Measurements from ENCODE around the gene OAT. TPM values are rescaled to one million over a fixed set of nuclear protein-coding genes. Genes with fewer than 3 reads are reported as not detected.

OAT gene
- total and polyA plus RNA-seq, 10 of the 15 experiments (the other 5 are each of a cell fraction or from before 2014, with no cell fraction given): 1.2 to 9.8 (median 1.6) TPM

- TF ChIP-seq, protein P1, sequence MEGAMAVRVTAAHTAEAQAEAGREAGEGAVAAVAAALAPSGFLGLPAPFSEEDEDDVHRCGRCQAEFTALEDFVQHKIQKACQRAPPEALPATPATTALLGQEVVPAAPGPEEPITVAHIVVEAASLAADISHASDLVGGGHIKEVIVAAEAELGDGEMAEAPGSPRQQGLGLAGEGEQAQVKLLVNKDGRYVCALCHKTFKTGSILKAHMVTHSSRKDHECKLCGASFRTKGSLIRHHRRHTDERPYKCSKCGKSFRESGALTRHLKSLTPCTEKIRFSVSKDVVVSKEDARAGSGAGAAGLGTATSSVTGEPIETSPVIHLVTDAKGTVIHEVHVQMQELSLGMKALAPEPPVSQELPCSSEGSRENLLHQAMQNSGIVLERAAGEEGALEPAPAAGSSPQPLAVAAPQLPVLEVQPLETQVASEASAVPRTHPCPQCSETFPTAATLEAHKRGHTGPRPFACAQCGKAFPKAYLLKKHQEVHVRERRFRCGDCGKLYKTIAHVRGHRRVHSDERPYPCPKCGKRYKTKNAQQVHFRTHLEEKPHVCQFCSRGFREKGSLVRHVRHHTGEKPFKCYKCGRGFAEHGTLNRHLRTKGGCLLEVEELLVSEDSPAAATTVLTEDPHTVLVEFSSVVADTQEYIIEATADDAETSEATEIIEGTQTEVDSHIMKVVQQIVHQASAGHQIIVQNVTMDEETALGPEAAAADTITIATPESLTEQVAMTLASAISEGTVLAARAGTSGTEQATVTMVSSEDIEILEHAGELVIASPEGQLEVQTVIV (IDR thresholded peaks at IDR 0.05; ENCODE audit: borderline replicate concordance, partially characterized antibody): no peak
- TF ChIP-seq ZNF24 (IDR thresholded peaks at IDR 0.05) (no peak), ZNF592 (IDR thresholded peaks at IDR 0.05) (no peak)
Observed at GRCh38 chr10:124351481-124352220, 67.1 kb downstream of the OAT start (continued).

DNA sequence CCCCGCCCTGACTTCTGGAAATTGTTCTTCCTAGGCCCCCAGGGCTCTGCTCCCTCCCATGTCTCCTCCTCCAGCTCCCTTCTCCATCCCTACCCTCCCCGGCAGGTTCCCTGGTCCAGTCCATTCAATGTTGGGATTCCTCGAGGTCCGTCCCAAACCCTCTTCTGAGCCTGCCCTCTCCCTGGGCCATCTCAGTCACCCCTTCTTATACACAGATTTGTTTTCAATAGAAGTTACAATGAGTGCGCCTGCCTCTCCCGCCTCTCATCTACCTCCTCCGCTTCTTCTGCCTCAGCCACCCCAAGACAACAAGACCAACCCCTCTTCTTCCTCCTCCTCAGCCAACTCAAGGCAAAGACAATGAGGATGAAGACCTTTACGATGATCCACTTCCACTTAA, 67.9 kb downstream of the OAT start:
- H3K79me2 ChIP-seq (ENCODE audit: control insufficient read depth, insufficient read depth, low read length): no peaks in the 10 kb centered on the region

More for the DNA sequence above, 67.9 kb downstream of the OAT start:
- Histone ChIP-seq H2AFZ (ENCODE audit: control insufficient read depth, low read depth, low read length) (no peak overlapping the region), H3K36me3 (ENCODE audit: control insufficient read depth in 2 of 2, insufficient read depth in 2 of 2, low read length in 1 of 2) (no peaks in the 10 kb centered on the region), H3K9me3 (replicated peaks; ENCODE audit: control insufficient read depth, insufficient read depth, low read length) (no peaks in the 10 kb centered on the region), H3K4me2 (ENCODE audit: control insufficient read depth, insufficient read depth) (no peak overlapping the region), H3K9ac (ENCODE audit: control insufficient read depth, insufficient read depth, low read length) (no peak overlapping the region), H3K27ac (ENCODE audit: control insufficient read depth, insufficient read depth) (no peak overlapping the region), H3K4me3 (no peak overlapping the region), H3K4me1 (ENCODE audit: control insufficient read depth, insufficient read depth, low read length) (no peaks in the 10 kb centered on the region), H3K27me3 (replicated peaks in 1 of 2; ENCODE audit: control insufficient read depth in 2 of 2, insufficient read depth in 2 of 2, low read length in 1 of 2) (no peaks in the 10 kb centered on the region), H4K20me1 (ENCODE audit: control insufficient read depth, insufficient read depth) (no peaks in the 10 kb centered on the region)
- ChIA-PET POLR2A (no interaction called here), RAD21 (ENCODE audit: unreplicated experiment) (no interaction called here), SMC1A (ENCODE audit: uncharacterized antibody, unreplicated experiment) (no interaction called here), CTCF (no interaction called here)
- DNase-seq (ENCODE audit: low read depth, low spot score) (no peak), FAIRE-seq (no peak), ATAC-seq (no peak)
- no TSS peak for BruUV-seq (replicated peaks)
- intact Hi-C loops (cut with micrococcal nuclease; ENCODE audit: unreplicated experiment): no loop called here
- TF ChIP-seq, protein P2, sequence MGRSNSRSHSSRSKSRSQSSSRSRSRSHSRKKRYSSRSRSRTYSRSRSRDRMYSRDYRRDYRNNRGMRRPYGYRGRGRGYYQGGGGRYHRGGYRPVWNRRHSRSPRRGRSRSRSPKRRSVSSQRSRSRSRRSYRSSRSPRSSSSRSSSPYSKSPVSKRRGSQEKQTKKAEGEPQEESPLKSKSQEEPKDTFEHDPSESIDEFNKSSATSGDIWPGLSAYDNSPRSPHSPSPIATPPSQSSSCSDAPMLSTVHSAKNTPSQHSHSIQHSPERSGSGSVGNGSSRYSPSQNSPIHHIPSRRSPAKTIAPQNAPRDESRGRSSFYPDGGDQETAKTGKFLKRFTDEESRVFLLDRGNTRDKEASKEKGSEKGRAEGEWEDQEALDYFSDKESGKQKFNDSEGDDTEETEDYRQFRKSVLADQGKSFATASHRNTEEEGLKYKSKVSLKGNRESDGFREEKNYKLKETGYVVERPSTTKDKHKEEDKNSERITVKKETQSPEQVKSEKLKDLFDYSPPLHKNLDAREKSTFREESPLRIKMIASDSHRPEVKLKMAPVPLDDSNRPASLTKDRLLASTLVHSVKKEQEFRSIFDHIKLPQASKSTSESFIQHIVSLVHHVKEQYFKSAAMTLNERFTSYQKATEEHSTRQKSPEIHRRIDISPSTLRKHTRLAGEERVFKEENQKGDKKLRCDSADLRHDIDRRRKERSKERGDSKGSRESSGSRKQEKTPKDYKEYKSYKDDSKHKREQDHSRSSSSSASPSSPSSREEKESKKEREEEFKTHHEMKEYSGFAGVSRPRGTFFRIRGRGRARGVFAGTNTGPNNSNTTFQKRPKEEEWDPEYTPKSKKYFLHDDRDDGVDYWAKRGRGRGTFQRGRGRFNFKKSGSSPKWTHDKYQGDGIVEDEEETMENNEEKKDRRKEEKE (IDR thresholded peaks at IDR 0.05): no peak
- no peak for TF ChIP-seq TBL1XR1 (IDR thresholded peaks at IDR 0.05; ENCODE audit: low read depth, low read length)
- TF ChIP-seq RELA (IDR thresholded peaks at IDR 0.05; ENCODE audit: borderline replicate concordance, partially characterized antibody): no peak
- WGBS (ENCODE audit: insufficient coverage, insufficient replicate concordance, low lambda C conversion rate, missing lambda C conversion rate): 73% methylated on average over 8 of the region's 8 CpGs
- in situ Hi-C loops (cut with MboI): no loop called here

All from GM12878 (cell line).